Suprapubic skin (tissue), 4 donors: ENCODE data around the gene BCAP31. TPM values are rescaled to one million over a fixed set of nuclear protein-coding genes. Genes with fewer than 3 reads are reported as not detected.

Experiments
- DNase-seq, 2 donors: peaks; one replicate each; pipeline ENCODE4 v3.0.0-alpha.2; 2019; ENCODE audit warnings: low spot score in 2 of 2
- H3K27ac ChIP-seq: fragments of 200-600 bp; sonication (generic); one replicate; pipeline ENCODE4 v1.5.1; 2019
- H3K27me3 ChIP-seq: fragments of 200-600 bp; sonication (generic); one replicate; pipeline ENCODE4 v1.5.1; 2019
- H3K36me3 ChIP-seq: fragments of 200-600 bp; sonication (generic); one replicate; pipeline ENCODE4 v1.5.1; 2019
- H3K4me1 ChIP-seq: fragments of 200-600 bp; sonication (generic); one replicate; pipeline ENCODE4 v1.5.1; 2019
- H3K4me3 ChIP-seq: fragments of 200-600 bp; sonication (generic); one replicate; pipeline ENCODE4 v1.5.1; 2019; ENCODE audit warnings: mild to moderate bottlenecking
- H3K9me3 ChIP-seq: fragments of 200-600 bp; sonication (generic); one replicate; pipeline ENCODE4 v1.5.1; 2019
- EP300 ChIP-seq: sonication (generic); formaldehyde crosslinking; IDR thresholded peaks from one replicate; pipeline ENCODE4 v1.6.1; 2017; ENCODE audit warnings: antibody characterized with exemption
- POLR2A ChIP-seq, 2 donors: fragments of 450-650 bp; IDR thresholded peaks; one replicate each; pipeline ENCODE4 v1.6.1; 2017; ENCODE audit warnings: antibody characterized with exemption in 2 of 2, mild to moderate bottlenecking in 2 of 2, moderate library complexity in 2 of 2
- POLR2AphosphoS5 ChIP-seq, 3 donors: sonication (generic); formaldehyde crosslinking; IDR thresholded peaks; one replicate each; pipeline ENCODE4 v1.6.1; 2017; ENCODE audit warnings: antibody characterized with exemption in 3 of 3
- WGBS: methylation state at CpG from one replicate; pipeline ENCODE4 v1.1.5; 2018; 5-methylcytosine and 5-hydroxymethylcytosine counted together
- total RNA-seq, 4 donors: library from RNA; depleted of rRNA; stranded (reverse); fragments of >200 nt; gene quantifications; one replicate each; pipeline ENCODE4 v1.1.0, GENCODE V29; 2016
- TF ChIP-seq, protein P1 (sequence below), 2 donors: fragments of 200-600 bp in 1 of 2; fragments of 450-650 bp in 1 of 2; sonication (generic) in 1 of 2; IDR thresholded peaks; one replicate each; pipeline ENCODE4 v1.5.1; 2016 to 2019; ENCODE audit warnings: antibody characterized with exemption in 2 of 2, mild to moderate bottlenecking in 1 of 2, moderate library complexity in 1 of 2

Gene BCAP31
- total RNA-seq, 4 donors from 2014 or later, result 112 to 170 (median 167) TPM

DNA sequence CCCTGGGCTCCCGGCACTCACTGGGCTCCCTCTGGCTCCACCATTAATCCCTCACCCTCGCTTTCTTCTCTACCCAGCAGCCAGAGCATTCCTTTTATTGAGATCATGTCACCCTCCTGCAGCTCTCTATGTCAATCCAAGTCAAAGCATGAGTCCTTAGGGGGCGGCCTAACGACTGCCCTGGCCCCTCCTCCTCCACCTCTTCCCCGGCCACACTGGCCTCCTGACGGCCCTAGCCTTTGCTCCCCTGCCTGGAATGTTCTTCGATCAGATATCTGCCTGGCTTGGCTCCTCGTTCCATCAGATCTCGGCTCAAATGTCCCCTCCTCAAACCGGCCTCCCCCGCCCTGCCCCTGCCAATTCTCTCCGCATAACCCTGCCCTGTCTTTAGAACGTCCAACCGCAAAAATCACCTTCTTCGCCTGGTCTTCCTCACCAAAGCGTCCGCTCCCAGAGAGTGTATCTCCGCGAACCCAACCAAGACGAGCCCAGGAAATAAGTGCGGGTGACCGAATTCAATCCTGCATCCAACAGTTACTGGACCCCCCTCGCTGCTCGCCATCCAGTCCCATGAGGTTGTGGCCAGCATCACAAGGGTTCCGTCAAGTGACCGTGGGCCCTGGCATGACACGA lies 49.9 kb downstream of the BCAP31 start:
- Histone ChIP-seq H3K4me1 (peaks cover 6% of the 10 kb centered on the region), H3K9me3 (no peaks in the 10 kb centered on the region), H3K27ac (no peak overlapping the region), H3K36me3 (no peaks in the 10 kb centered on the region), H3K27me3 (peaks cover 29% of the 10 kb centered on the region), H3K4me3 (no peak overlapping the region)
- no peak for TF ChIP-seq POLR2AphosphoS5 (IDR thresholded peaks at IDR 0.05)
- TF ChIP-seq EP300, result no peak
- no peak for DNase-seq
- 85% methylated on average over 27 of the region's 27 CpGs for WGBS

DNA sequence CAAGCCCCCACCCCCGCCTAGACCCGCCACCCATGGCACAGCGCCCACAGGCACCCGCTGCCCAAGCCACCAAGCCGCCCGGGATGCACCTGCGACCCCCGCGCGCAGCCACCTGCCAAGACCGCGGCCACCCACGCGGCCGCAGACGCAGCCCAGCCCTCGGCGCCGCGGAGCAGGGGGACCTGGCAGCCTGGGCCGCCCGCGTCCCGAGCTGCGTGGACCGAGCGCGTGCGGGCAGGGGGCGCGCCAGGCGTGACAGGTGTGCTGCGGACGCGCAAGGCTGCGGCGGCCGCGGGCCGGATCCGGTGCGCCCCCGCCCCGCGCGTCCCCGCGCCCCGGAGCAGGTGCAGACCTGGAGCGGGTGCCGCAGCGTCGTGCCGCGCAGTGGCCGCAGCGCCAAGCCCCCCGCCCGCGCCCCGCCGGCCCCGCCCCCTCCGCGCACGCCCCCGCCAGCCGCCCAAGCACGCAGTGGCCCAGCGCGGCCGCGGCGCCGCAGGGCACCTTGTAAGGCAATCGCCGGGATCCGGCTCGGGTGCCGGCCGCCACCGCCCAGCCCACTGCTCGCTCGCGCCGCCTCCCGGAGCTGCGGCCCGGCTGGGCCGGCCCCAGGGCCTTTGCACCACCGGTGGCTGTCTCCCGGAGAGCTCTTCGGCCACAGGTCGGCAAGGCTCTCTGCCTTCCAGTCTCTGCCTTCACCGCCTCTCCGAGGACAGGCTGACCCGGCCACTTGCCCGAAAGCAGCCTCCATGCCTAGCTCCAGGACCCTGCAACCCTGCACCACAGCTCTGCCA lies 50.6 kb downstream of the BCAP31 start, which contains the start of gene PNCK:
Gene PNCK, minus strand, starts transcription at position 386 of the 791 bp plus-strand sequence. CDS start 737 bp downstream, outside the sequence.
- Histone ChIP-seq H3K4me3 (no peak within 1 kb of the TSS), H3K36me3 (no peaks in the 10 kb centered on the region), H3K27ac (no peak within 1 kb of the TSS), H3K4me1 (peaks cover 6% of the 10 kb centered on the region), H3K27me3 (peaks cover 29% of the 10 kb centered on the region), H3K9me3 (no peaks in the 10 kb centered on the region)
- WGBS, result 56% methylated on average over 25 of the region's 98 CpGs
- TF ChIP-seq POLR2AphosphoS5 (IDR thresholded peaks at IDR 0.05) (no peak), EP300 (no peak), POLR2A (IDR thresholded peaks at IDR 0.05) (no peak)
- TF ChIP-seq, protein P1, sequence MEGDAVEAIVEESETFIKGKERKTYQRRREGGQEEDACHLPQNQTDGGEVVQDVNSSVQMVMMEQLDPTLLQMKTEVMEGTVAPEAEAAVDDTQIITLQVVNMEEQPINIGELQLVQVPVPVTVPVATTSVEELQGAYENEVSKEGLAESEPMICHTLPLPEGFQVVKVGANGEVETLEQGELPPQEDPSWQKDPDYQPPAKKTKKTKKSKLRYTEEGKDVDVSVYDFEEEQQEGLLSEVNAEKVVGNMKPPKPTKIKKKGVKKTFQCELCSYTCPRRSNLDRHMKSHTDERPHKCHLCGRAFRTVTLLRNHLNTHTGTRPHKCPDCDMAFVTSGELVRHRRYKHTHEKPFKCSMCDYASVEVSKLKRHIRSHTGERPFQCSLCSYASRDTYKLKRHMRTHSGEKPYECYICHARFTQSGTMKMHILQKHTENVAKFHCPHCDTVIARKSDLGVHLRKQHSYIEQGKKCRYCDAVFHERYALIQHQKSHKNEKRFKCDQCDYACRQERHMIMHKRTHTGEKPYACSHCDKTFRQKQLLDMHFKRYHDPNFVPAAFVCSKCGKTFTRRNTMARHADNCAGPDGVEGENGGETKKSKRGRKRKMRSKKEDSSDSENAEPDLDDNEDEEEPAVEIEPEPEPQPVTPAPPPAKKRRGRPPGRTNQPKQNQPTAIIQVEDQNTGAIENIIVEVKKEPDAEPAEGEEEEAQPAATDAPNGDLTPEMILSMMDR (IDR thresholded peaks at IDR 0.05), result no peak
- no peak for DNase-seq

DNA sequence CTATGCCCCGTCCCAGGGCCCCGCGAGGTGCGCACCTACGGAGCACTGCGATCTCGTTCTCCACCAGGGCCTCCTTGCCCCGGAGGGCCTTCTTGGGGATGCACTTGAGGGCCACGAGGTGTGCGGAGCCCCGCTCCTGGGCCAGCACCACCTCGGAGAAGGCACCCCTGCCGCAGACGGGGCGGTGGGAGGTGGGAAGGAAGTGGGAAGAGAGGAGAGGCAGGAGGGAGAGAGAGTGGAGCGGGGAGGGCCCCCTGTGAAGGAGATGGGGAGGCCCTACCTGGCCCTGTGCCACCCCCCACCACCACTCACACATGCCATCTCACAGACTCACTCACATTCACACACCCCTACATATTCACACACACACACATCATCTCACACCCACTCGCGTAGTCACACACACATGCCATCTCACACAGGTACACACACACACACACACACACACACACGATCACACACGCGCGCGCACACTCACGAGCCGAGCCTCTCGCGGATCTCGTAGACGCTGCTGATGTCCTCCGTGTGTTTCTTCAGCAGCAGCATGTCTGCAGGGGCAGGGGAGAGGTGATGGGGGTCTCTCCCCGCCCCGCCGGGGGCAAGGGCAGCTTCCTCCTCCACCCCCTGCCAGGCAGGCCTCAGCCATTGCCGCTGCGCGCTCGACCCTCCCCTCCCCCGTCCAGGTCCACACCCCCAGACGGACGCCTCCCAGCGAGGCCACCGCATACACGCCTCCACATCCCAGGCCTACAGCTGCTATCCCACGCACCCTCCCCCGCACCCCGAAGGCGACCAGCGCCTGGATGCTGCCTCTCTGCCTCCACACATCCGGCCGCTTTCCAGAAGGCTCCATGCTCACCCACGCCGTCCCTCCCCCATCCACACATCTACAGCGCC lies 51.4 kb downstream of the BCAP31 start:
- Histone ChIP-seq H3K4me1 (peaks cover 9% of the 10 kb centered on the region), H3K9me3 (no peaks in the 10 kb centered on the region), H3K27me3 (peaks cover 29% of the 10 kb centered on the region), H3K27ac (no peak overlapping the region), H3K4me3 (no peak overlapping the region), H3K36me3 (no peaks in the 10 kb centered on the region)
- no peak for DNase-seq
- TF ChIP-seq POLR2A (IDR thresholded peaks at IDR 0.05) (no peak), EP300 (no peak), POLR2AphosphoS5 (IDR thresholded peaks at IDR 0.05) (no peak)
- TF ChIP-seq, protein P1 (IDR thresholded peaks at IDR 0.05), result no peak
- 61% methylated on average over 45 of the region's 53 CpGs for WGBS

DNA sequence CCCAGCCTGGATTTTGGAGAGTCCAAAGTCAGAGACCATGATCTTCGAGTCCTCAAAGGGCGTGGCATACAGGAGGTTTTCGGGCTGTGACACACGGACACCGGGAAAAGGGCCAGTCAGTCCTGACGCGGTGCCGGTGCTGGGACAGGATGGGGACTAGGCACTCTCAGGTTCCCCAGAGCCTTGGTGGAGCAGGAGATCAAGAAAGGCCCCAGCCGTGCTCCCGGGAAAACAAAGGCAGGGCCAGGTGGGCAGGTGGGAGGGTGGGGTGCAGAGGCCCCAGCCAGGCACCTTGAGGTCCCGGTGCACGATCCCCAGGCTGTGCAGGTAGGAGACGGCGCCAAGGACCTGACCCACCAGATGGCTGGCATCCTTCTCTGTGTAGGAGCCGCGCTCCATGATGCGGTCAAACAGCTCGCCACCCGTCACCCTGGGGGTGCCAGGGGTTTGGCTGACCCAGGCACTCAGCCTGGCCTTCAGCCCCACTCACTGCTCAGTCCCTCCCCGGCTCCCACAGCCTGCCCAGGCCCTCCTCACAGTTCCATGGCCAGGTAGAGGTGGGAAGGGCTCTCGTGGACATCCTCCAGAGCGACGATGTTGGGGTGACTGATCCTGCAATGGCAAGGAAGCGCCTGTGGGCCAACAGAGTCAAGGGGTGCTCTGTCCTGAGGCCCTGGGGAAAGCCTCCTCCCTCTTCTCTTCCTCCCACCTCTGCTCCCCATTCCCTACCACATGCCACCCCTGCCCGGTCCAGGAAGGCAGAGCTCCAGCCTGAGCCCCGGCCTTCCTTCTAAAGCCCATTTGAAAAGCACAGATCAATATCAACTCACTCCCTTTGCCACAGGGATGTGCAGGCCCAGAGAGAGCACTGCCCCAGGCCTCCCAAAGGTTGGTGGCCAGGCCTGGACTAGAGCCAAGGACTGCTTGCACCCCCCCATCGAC lies 52.3 kb downstream of the BCAP31 start:
- peaks cover 29% of the 10 kb centered on the region for H3K27me3 ChIP-seq

More for the DNA sequence above, 52.3 kb downstream of the BCAP31 start:
- H3K27ac ChIP-seq, result no peak overlapping the region
- no peaks in the 10 kb centered on the region for H3K36me3 ChIP-seq
- no peaks in the 10 kb centered on the region for H3K9me3 ChIP-seq
- H3K4me1 ChIP-seq, result peaks cover 9% of the 10 kb centered on the region
- DNase-seq, result no peak
- TF ChIP-seq POLR2A (IDR thresholded peaks at IDR 0.05) (no peak), POLR2AphosphoS5 (IDR thresholded peaks at IDR 0.05) (no peak), EP300 (no peak)
- TF ChIP-seq, protein P1 (IDR thresholded peaks at IDR 0.05), result no peak
- H3K4me3 ChIP-seq, result no peak overlapping the region
- whole genome bisulfite sequencing, result 89% methylated on average over 15 of the region's 27 CpGs
